ENCODE measurements around the gene AVPR1B. TPM values are rescaled to one million over a fixed set of nuclear protein-coding genes. Genes with fewer than 3 reads are reported as not detected.

The AVPR1B gene
- 0.72 TPM for total RNA-seq (ENCODE audit: insufficient read depth, low replicate concordance)

GRCh38 chr1:206117151-206117948, at the start of gene AVPR1B:
Gene AVPR1B, minus strand, starts transcription at chr1:206117388. Its CDS starts 498 bp downstream, at chr1:206116890.
- DNase-seq (ENCODE audit: low spot score) = peak; percentile 41

- no peak for DNase-seq (ENCODE audit: low spot score)
Observed at GRCh38 chr1:206145771-206146290, 28.6 kb upstream of the AVPR1B start.

- DNase-seq (ENCODE audit: low spot score) = no peak
Observed at GRCh38 chr1:206144605-206145004, 27.4 kb upstream of the AVPR1B start.

- DNase-seq (ENCODE audit: low spot score) = no peak
Observed at GRCh38 chr1:206143537-206144172, 26.5 kb upstream of the AVPR1B start.

GRCh38 chr1:206142770-206143169, 25.6 kb upstream of the AVPR1B start:
- no peak for DNase-seq (ENCODE audit: low spot score)

GRCh38 chr1:206142011-206142410, 24.8 kb upstream of the AVPR1B start:
- DNase-seq (ENCODE audit: low spot score) = no peak

GRCh38 chr1:206136241-206136640, 19.1 kb upstream of the AVPR1B start:
- no peak for DNase-seq (ENCODE audit: low spot score)

GRCh38 chr1:206135248-206135647, 18.1 kb upstream of the AVPR1B start:
- no peak for DNase-seq (ENCODE audit: low spot score)

GRCh38 chr1:206133751-206134415, 16.7 kb upstream of the AVPR1B start:
- no peak for DNase-seq (ENCODE audit: low spot score)

- no peak for DNase-seq (ENCODE audit: low spot score)
Observed at GRCh38 chr1:206131037-206131436, 13.8 kb upstream of the AVPR1B start.

- DNase-seq (ENCODE audit: low spot score) = no peak
Observed at GRCh38 chr1:206128196-206128595, 11.0 kb upstream of the AVPR1B start.

- no peak for DNase-seq (ENCODE audit: low spot score)
Observed at GRCh38 chr1:206127336-206127735, 10.1 kb upstream of the AVPR1B start.

GRCh38 chr1:206125346-206125745, 8.2 kb upstream of the AVPR1B start:
- no peak for DNase-seq (ENCODE audit: low spot score)

GRCh38 chr1:206122686-206123085, 5.5 kb upstream of the AVPR1B start:
- DNase-seq (ENCODE audit: low spot score) = no peak

- no peak for DNase-seq (ENCODE audit: low spot score)
Observed at GRCh38 chr1:206121269-206121668, 4.1 kb upstream of the AVPR1B start.

- DNase-seq (ENCODE audit: low spot score) = no peak
Observed at GRCh38 chr1:206120406-206120805, 3.2 kb upstream of the AVPR1B start.

- DNase-seq (ENCODE audit: low spot score) = no peak
Observed at GRCh38 chr1:206116873-206117150, 376 bp downstream of the AVPR1B start.

GRCh38 chr1:206116191-206116872, 856 bp downstream of the AVPR1B start:
- DNase-seq (ENCODE audit: low spot score) = no peak

GRCh38 chr1:206115791-206116190, 1.4 kb downstream of the AVPR1B start:
- DNase-seq (ENCODE audit: low spot score) = no peak

GRCh38 chr1:206114692-206115640, 2.2 kb downstream of the AVPR1B start:
- no peak for DNase-seq (ENCODE audit: low spot score)
